ENCODE measurements around the gene RNH1. TPM values are rescaled to one million over a fixed set of nuclear protein-coding genes. Genes with fewer than 3 reads are reported as not detected.
A peak's percentile ranks its signal among the peaks of the same experiment; 100 is the strongest.

The RNH1 gene
- total RNA-seq, 4 donors from 2014 or later, result 151 to 309 (median 198) TPM

DNA sequence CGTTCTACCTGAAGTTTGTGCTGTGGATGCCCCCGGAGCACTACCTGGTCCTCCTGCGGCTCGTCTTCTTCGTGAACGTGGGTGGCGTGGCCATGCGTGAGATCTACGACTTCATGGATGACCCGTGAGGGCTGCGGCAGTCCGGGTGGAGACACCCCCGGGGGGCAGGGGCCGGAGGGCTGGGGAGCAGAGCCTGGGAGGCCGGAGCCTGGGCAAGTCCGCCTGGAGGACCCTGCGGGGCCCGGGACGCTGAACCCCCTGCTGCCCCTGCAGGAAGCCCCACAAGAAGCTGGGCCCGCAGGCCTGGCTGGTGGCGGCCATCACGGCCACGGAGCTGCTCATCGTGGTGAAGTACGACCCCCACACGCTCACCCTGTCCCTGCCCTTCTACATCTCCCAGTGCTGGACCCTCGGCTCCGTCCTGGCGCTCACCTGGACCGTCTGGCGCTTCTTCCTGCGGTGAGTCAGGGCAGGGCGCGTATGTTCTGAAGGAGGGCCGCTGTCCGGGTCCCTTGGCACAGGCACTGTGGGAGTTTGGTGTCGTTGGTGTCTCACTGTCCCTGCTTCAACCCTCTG is 17.3 kb downstream of the RNH1 start:
- Histone ChIP-seq H3K36me3 (peaks cover 0 to 4% (median 0%) of the 10 kb centered on the region in 4 donors), H3K4me1 (peaks cover 0 to 5% (median 4%) of the 10 kb centered on the region in 4 donors), H3K27me3 (no peaks in the 10 kb centered on the region), H3K4me3 (no peak overlapping the region), H3K9me3 (no peaks in the 10 kb centered on the region), H3K27ac (no peak overlapping the region)
- no peak for TF ChIP-seq POLR2AphosphoS5 (IDR thresholded peaks at IDR 0.05)
- in situ Hi-C loops (cut with MboI; ENCODE audit: low pct_ligation_motif_present in 1 of 4, low pct_unique_long_range_greater_than_20kb in 1 of 4, low sequenced_read_pairs in 3 of 4) (no loop called here), intact Hi-C loops (cut with DNase I; ENCODE audit: low total_unique reads) (no loop called here)
- WGBS, 2 donors (ENCODE audit: low coverage in 1 of 2), result 95% methylated on average over 37 of the region's 37 CpGs; no CpG with 5 or more reads in 1 of the 2 donors
- DNase-seq, result no peak

DNA sequence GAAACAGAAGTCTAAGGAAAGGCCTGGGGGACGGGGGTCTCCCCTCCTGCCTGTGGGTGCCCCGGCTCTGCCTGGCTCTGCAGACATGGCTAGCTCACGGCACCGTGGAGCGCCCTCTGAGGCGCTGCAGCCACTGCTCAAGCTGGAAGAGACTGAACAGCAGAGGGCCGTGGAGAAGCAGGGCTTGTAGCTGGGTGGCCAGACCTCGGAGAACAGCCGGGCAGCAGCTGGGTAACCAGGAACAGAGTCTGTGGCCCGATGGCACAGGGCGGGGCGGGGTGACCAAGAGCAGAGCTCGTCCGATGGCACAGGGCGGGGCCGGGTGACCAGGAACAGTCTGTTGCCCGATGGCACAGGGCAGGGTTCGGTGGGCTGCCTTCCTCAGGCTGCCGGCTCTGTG is 18.1 kb downstream of the RNH1 start:
- Histone ChIP-seq H3K4me3 (no peak overlapping the region), H3K27ac (peak overlapping the region in 1 of 4 donors; percentile 14), H3K9me3 (no peaks in the 10 kb centered on the region), H3K27me3 (no peaks in the 10 kb centered on the region), H3K36me3 (no peaks in the 10 kb centered on the region), H3K4me1 (peaks cover 0 to 5% (median 4%) of the 10 kb centered on the region in 4 donors)
- in situ Hi-C loops (cut with MboI; ENCODE audit: low pct_ligation_motif_present in 1 of 4, low pct_unique_long_range_greater_than_20kb in 1 of 4, low sequenced_read_pairs in 3 of 4), result no loop called here
- TF ChIP-seq EP300 (IDR thresholded peaks at IDR 0.05; ENCODE audit: low read depth), result no peak
- TF ChIP-seq POLR2AphosphoS5 (IDR thresholded peaks at IDR 0.05), result peak in 1 of 3 donors; percentile 21
- no peak for TF ChIP-seq CTCF (IDR thresholded peaks at IDR 0.05)
- peak; percentile 46 for DNase-seq
- WGBS, 2 donors (ENCODE audit: low coverage in 1 of 2), result 80% methylated on average over 19 of the region's 19 CpGs; no CpG with 5 or more reads in 1 of the 2 donors
- intact Hi-C loops (cut with DNase I; ENCODE audit: low total_unique reads), result no loop called here

DNA sequence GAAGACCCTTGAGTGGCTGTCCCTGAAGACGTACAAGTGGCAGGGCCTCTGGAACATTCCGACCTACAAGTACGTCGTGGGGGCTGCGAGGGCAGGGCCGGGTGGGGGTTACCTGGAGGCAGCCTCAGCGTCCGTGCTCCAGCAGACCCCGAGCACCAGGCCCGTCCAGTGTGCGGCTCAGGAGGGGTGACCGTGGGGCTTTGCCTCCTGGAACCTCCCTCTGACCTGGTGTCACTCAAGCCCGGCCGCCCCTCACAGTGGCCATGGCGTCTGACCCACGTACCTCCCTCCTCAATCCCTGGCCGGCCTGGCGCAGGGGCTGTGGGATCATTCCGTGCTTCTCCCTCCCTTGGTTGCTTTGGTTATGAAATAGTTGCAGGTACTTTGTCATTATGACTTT is 18.5 kb downstream of the RNH1 start:
- in situ Hi-C loops (cut with MboI; ENCODE audit: low pct_ligation_motif_present in 1 of 4, low pct_unique_long_range_greater_than_20kb in 1 of 4, low sequenced_read_pairs in 3 of 4) (no loop called here), intact Hi-C loops (cut with DNase I; ENCODE audit: low total_unique reads) (no loop called here)
- 95% methylated on average over 13 of the region's 19 CpGs; no CpG with 5 or more reads in 1 of the 2 donors for WGBS, 2 donors (ENCODE audit: low coverage in 1 of 2)
- peaks cover 0 to 5% (median 4%) of the 10 kb centered on the region in 4 donors for H3K4me1 ChIP-seq
- H3K9me3 ChIP-seq, result no peaks in the 10 kb centered on the region
- H3K4me3 ChIP-seq, result no peak overlapping the region
- H3K27me3 ChIP-seq, result no peaks in the 10 kb centered on the region
- DNase-seq, result no peak
- H3K36me3 ChIP-seq, result no peaks in the 10 kb centered on the region
- TF ChIP-seq POLR2A (IDR thresholded peaks at IDR 0.05) (no peak), EP300 (IDR thresholded peaks at IDR 0.05; ENCODE audit: low read depth) (no peak), POLR2AphosphoS5 (IDR thresholded peaks at IDR 0.05) (no peak), CTCF (IDR thresholded peaks at IDR 0.05) (no peak)
- H3K27ac ChIP-seq, result peak overlapping the region in 1 of 4 donors; percentile 14

DNA sequence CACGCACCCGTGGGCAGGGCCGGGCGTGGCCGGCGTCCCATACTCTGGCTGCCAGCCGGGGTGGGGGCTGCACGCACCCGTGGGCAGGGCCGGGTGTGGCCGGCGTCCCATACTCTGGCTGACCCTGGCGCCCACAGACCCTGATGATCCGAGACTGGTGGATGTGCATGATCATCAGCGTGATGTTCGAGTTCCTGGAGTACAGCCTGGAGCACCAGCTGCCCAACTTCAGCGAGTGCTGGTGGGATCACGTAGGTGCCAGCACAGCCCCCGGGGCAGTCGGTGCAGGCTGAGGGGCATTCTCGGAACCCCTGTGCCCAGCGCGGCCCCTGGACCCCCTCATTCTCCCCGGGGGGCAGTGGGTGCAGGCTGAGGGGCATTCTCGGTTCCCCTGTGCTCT is 19.0 kb downstream of the RNH1 start:
- H3K36me3 ChIP-seq, result no peaks in the 10 kb centered on the region
- no peak for DNase-seq
- intact Hi-C loops (cut with DNase I; ENCODE audit: low total_unique reads) (no loop called here), in situ Hi-C loops (cut with MboI; ENCODE audit: low pct_ligation_motif_present in 1 of 4, low pct_unique_long_range_greater_than_20kb in 1 of 4, low sequenced_read_pairs in 3 of 4) (no loop called here)
- no peak overlapping the region for H3K27ac ChIP-seq
- H3K4me3 ChIP-seq, result no peak overlapping the region
- no peaks in the 10 kb centered on the region for H3K27me3 ChIP-seq
- TF ChIP-seq POLR2AphosphoS5 (IDR thresholded peaks at IDR 0.05) (no peak), POLR2A (IDR thresholded peaks at IDR 0.05) (no peak), EP300 (IDR thresholded peaks at IDR 0.05; ENCODE audit: low read depth) (no peak)
- WGBS, 2 donors (ENCODE audit: low coverage in 1 of 2), result 79% methylated on average over 23 of the region's 25 CpGs; no CpG with 5 or more reads in 1 of the 2 donors
- H3K4me1 ChIP-seq, result peaks cover 0 to 5% (median 4%) of the 10 kb centered on the region in 4 donors
- no peaks in the 10 kb centered on the region for H3K9me3 ChIP-seq

GRCh38 chr11:487571-488021 is 19.4 kb downstream of the RNH1 start:
- no peak for TF ChIP-seq POLR2AphosphoS5 (IDR thresholded peaks at IDR 0.05)
- TF ChIP-seq EP300 (IDR thresholded peaks at IDR 0.05; ENCODE audit: low read depth), result no peak
- no peak for TF ChIP-seq CTCF (IDR thresholded peaks at IDR 0.05)
- no peak for TF ChIP-seq POLR2A (IDR thresholded peaks at IDR 0.05)
- WGBS, 2 donors (ENCODE audit: low coverage in 1 of 2), result 95% methylated on average over 19 of the region's 22 CpGs; no CpG with 5 or more reads in 1 of the 2 donors
- Histone ChIP-seq H3K4me3 (no peak overlapping the region), H3K4me1 (peaks cover 0 to 5% (median 4%) of the 10 kb centered on the region in 4 donors), H3K27ac (no peak overlapping the region), H3K9me3 (no peaks in the 10 kb centered on the region), H3K27me3 (no peaks in the 10 kb centered on the region), H3K36me3 (no peaks in the 10 kb centered on the region)
- intact Hi-C loops (cut with DNase I; ENCODE audit: low total_unique reads), result no loop called here
- in situ Hi-C loops (cut with MboI; ENCODE audit: low pct_ligation_motif_present in 1 of 4, low pct_unique_long_range_greater_than_20kb in 1 of 4, low sequenced_read_pairs in 3 of 4), result no loop called here
- DNase-seq, result no peak
